Measurements from ENCODE around the gene RBM12. TPM values are rescaled to one million over a fixed set of nuclear protein-coding genes. Genes with fewer than 3 reads are reported as not detected.

RBM12 gene
- total RNA-seq, 1 donor from 2014 or later, result 70.5 TPM

GRCh38 chr20:35602851-35603495 lies 61.7 kb downstream of the RBM12 start:
- H3K27me3 ChIP-seq (ENCODE audit: low read depth), result peaks cover 28% of the 10 kb centered on the region
- no peak for TF ChIP-seq CTCF (IDR thresholded peaks at IDR 0.05)
- H3K36me3 ChIP-seq, result no peaks in the 10 kb centered on the region
- H3K4me3 ChIP-seq, result no peak overlapping the region
- ATAC-seq (no peak), DNase-seq (no peak)
- H3K9me3 ChIP-seq, result no peaks in the 10 kb centered on the region
- peaks cover 20% of the 10 kb centered on the region for H3K4me1 ChIP-seq
- H3K27ac ChIP-seq, result no peak overlapping the region
- intact Hi-C loops (cut with DNase I), result no loop called here

GRCh38 chr20:35601990-35602389 lies 62.7 kb downstream of the RBM12 start:
- peaks cover 28% of the 10 kb centered on the region for H3K27me3 ChIP-seq (ENCODE audit: low read depth)
- H3K9me3 ChIP-seq, result no peaks in the 10 kb centered on the region
- peaks cover 20% of the 10 kb centered on the region for H3K4me1 ChIP-seq
- ATAC-seq, result peak in 1 of 2 donors; percentile 4
- H3K4me3 ChIP-seq, result peak overlapping the region; percentile 57
- no peak for DNase-seq
- TF ChIP-seq CTCF (IDR thresholded peaks at IDR 0.05), result no peak
- H3K27ac ChIP-seq, result no peak overlapping the region
- no peaks in the 10 kb centered on the region for H3K36me3 ChIP-seq
- intact Hi-C loops (cut with DNase I), result no loop called here

GRCh38 chr20:35600993-35601973 lies 63.4 kb downstream of the RBM12 start:
- intact Hi-C loops (cut with DNase I), result no loop called here
- peaks cover 28% of the 10 kb centered on the region for H3K27me3 ChIP-seq (ENCODE audit: low read depth)
- no peaks in the 10 kb centered on the region for H3K9me3 ChIP-seq
- peaks cover 20% of the 10 kb centered on the region for H3K4me1 ChIP-seq
- H3K27ac ChIP-seq, result no peak overlapping the region
- no peaks in the 10 kb centered on the region for H3K36me3 ChIP-seq
- peak; percentile 87 for DNase-seq
- peak; percentile 59 for TF ChIP-seq CTCF (IDR thresholded peaks at IDR 0.05)
- H3K4me3 ChIP-seq, result peak overlapping the region; percentile 57
- ATAC-seq, result peak; percentile 88 to 91

GRCh38 chr20:35600176-35600992 lies 64.3 kb downstream of the RBM12 start:
- DNase-seq (no peak), ATAC-seq (no peak)
- Histone ChIP-seq H3K4me1 (peaks cover 20% of the 10 kb centered on the region), H3K9me3 (no peaks in the 10 kb centered on the region), H3K36me3 (no peaks in the 10 kb centered on the region), H3K27ac (no peak overlapping the region), H3K27me3 (ENCODE audit: low read depth) (peaks cover 28% of the 10 kb centered on the region), H3K4me3 (peak overlapping the region; percentile 57)
- TF ChIP-seq CTCF (IDR thresholded peaks at IDR 0.05), result no peak
- intact Hi-C loops (cut with DNase I), result no loop called here

- ATAC-seq, result no peak
- Histone ChIP-seq H3K9me3 (no peaks in the 10 kb centered on the region), H3K4me1 (peaks cover 20% of the 10 kb centered on the region), H3K27ac (no peak overlapping the region), H3K27me3 (ENCODE audit: low read depth) (peaks cover 28% of the 10 kb centered on the region), H3K4me3 (no peak overlapping the region), H3K36me3 (no peaks in the 10 kb centered on the region)
- intact Hi-C loops (cut with DNase I), result no loop called here
- no peak for TF ChIP-seq CTCF (IDR thresholded peaks at IDR 0.05)
- no peak for DNase-seq
Observed at GRCh38 chr20:35599776-35600120, 65.0 kb downstream of the RBM12 start.

Data from lower lobe of right lung (tissue), 2 donors.